CD4-positive, alpha-beta T cell treated with Interleukin-6 for 4 hours (primary cell): Measurements from ENCODE around the gene BICD2.

Experiments used
- DNase-seq: peaks from one replicate; pipeline ENCODE4 v3.0.0-alpha.2; 2020; ENCODE audit warnings: mixed read lengths

BICD2 gene

DNA sequence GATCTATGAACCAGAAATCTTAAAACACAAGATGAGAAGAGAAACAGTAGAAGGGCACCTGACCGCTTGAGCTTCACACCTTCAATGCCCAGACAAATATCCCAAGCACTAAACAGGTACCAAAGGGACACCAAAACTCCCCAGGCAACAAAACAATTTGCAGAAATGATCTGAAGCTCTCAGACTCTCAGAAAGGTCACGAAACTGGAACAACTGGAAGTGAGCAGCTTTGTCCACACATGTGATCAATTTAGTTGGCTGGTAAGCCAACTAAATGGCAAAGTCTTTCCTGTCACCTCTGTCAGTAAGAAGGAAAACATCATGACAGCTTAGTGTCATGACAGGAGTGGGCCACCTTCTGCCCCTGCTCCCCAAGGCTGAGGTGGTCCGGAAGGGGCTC is 98.8 kb downstream of the BICD2 start:
- DNase-seq, result no peak

DNA sequence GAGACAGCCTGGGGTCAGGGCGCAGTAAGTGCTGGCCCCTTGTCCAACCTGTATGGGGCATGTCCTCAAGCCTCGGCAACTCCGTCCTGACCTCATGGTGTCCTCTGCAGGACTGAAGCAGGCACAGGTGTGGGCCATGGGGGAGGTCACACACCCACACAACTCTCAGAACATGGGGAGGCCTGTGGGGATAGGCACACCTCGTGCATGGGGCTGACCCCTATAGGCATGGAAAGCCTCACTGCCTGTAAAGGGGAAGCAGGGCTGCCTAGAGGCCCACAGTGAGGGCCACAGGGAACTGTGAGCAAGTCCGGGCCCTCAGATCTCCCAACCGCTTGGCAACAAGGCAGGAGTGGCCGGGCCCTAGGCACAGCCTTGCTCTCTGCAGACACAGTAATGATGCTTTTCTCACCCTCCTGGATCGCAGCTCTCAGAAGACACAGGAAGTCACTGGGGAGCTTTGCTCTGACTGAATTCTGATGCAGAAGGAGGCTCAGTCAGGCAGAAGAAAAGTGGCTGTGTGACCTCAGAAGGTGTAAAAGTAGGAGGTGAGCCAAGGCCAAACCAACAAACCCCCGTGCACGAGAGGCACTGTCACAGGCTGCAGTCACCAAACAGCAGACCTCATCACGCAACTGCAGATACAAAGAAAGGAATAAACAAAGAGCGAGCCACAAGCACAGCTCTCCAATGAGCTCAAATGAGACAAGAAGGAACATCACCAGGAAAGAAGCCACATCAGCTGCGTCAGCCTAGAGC is 100.1 kb downstream of the BICD2 start:
- DNase-seq, result no peak

DNA sequence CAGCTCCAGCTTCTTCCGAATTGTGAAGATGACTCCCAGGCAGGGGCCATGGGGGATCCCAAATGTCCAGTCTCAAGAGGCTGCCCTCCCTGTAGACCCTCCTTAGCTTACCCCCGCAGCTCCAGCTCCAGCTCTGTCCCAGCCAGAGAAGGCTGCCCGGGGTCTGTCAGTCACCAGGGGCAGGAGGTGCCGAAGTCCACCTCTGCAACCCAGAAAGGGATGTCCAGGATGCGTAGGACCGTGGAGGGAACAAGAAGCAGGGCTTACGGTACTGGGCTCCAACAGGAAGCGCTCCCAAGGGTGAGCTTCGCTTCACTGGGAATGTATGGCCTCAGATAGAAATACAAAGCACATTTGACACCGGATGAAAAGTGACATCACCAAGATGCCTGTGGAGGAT is 100.7 kb downstream of the BICD2 start:
- no peak for DNase-seq

DNA sequence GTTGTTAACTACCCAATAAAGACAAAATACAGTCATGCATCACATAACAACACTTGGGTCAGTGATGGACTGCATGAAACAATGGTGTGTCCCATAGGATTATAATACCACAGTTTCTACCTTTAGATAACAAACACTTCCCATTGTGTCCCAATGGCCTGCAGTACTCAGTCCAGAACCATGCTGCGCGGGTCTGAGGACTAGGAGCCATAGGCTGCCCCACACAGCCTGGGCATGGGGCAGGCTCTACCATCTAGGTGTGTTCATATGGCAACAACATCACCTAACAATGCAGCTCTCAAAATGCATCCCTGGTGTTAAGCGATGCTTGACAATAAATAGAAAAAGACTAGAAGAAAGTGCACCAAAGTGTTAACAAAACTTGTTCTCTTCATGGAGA is 101.5 kb downstream of the BICD2 start:
- DNase-seq, result no peak

DNA sequence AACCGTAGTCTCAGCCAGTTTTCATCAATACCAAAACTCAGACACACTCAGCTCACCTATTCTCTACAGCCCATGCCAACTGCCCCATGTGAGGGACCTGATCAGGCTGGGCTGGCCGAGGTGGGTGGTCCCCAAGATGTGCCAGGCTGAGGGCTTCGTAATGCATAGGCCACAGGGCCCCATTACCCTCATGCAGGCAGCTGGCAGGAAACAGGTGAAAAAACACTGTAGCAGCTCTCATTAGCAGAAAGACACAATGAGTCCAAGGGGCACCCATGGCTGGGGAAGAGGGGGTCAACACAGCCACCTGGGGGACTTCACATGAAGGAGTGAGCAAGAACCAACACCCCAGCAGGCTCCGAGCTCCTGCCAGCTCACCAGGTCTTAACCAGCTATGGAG is 102.9 kb downstream of the BICD2 start:
- DNase-seq, result no peak
